Measurements from ENCODE around the gene TBX6.

GRCh38 chr16:30116291-30117207 lies 24.8 kb upstream of the TBX6 start:
- TF ChIP-seq CTCF (IDR thresholded peaks at IDR 0.05; ENCODE audit: extremely low read depth in 1 of 2, insufficient read depth in 1 of 2, low read depth in 1 of 2, low read length in 2 of 2) (no peak), POLR2AphosphoS5 (IDR thresholded peaks at IDR 0.05; ENCODE audit: insufficient read depth, low read depth, low read length) (no peak), POLR2A (IDR thresholded peaks at IDR 0.05; ENCODE audit: low read depth, low read length) (no peak), GATA2 (IDR thresholded peaks at IDR 0.05; ENCODE audit: insufficient read depth, insufficient read length, low read depth, low read length) (no peak)
